Keratinocyte (primary cell): ENCODE results near the gene FHIT. TPM values are rescaled to one million over a fixed set of nuclear protein-coding genes. Genes with fewer than 3 reads are reported as not detected.

ENCODE experiments used
- DNase-seq: peaks from one replicate; pipeline ENCODE4 v3.0.0-alpha.2; 2011; ENCODE audit warnings: low read depth, missing footprints, low spot score
- FAIRE-seq: peaks from 2 replicates; lab custom pipeline; 2011; peaks lifted over from hg19 to GRCh38; lab: Jason Lieb, UNC
- H2AFZ ChIP-seq: 2 replicates; pipeline ENCODE4 v1.6.0; 2012; ENCODE audit warnings: low read length, control low read depth, inconsistent platforms; ENCODE audit not compliant: control insufficient read depth
- H3K27ac ChIP-seq: 2 replicates; pipeline ENCODE4 v1.5.1; 2011; ENCODE audit warnings: low read length; ENCODE audit not compliant: control insufficient read depth, insufficient read depth
- H3K27me3 ChIP-seq: 3 replicates; pipeline ENCODE4 v1.6.0; 2011; ENCODE audit warnings: low read length; ENCODE audit not compliant: control insufficient read depth, insufficient read depth; ENCODE audit errors: extremely low read depth
- H3K36me3 ChIP-seq, 2 experiments: 2 replicates in 1 of 2; 3 replicates in 1 of 2; pipeline ENCODE4 v1.5.1; 2011; ENCODE audit warnings: low read length in 2 of 2, mild to moderate bottlenecking in 1 of 2; ENCODE audit not compliant: control insufficient read depth in 2 of 2, insufficient read depth in 2 of 2; ENCODE audit errors: extremely low read depth in 1 of 2
- H3K4me1 ChIP-seq: 3 replicates; pipeline ENCODE4 v1.5.1; 2011; ENCODE audit warnings: low read length; ENCODE audit not compliant: control insufficient read depth, insufficient read depth; ENCODE audit errors: extremely low read depth
- H3K4me2 ChIP-seq: 3 replicates; pipeline ENCODE4 v1.6.0; 2011; ENCODE audit warnings: low read depth, low read length; ENCODE audit not compliant: control insufficient read depth, insufficient read depth; ENCODE audit errors: extremely low read depth
- H3K4me3 ChIP-seq, 3 experiments: fragments of 200-600 bp in 1 of 3; sonication (generic) in 1 of 3; 2 replicates in 2 of 3; 3 replicates in 1 of 3; pipeline ENCODE4 v1.5.1; 2011 to 2016; ENCODE audit warnings: low read length in 3 of 3, mild to moderate bottlenecking in 3 of 3, control low read depth in 2 of 3, inconsistent platforms in 1 of 3, low read depth in 1 of 3, mixed read lengths in 1 of 3, mixed run types in 1 of 3, moderate library complexity in 1 of 3; ENCODE audit not compliant: control insufficient read depth in 2 of 3, insufficient read depth in 2 of 3; ENCODE audit errors: extremely low read depth in 1 of 3
- H3K79me2 ChIP-seq: 2 replicates; pipeline ENCODE4 v1.6.0; 2012; ENCODE audit warnings: low read length; ENCODE audit not compliant: control insufficient read depth, insufficient read depth
- H3K9ac ChIP-seq: 3 replicates; pipeline ENCODE4 v1.6.0; 2011; ENCODE audit warnings: low read length; ENCODE audit not compliant: control insufficient read depth, insufficient read depth; ENCODE audit errors: extremely low read depth
- H3K9me1 ChIP-seq: 3 replicates; pipeline ENCODE4 v1.6.0; 2011; ENCODE audit warnings: low read length; ENCODE audit not compliant: control insufficient read depth, insufficient read depth; ENCODE audit errors: extremely low read depth
- H3K9me3 ChIP-seq: 2 replicates; pipeline ENCODE4 v1.5.1; 2012; ENCODE audit warnings: low read depth, low read length; ENCODE audit not compliant: control insufficient read depth
- H4K20me1 ChIP-seq: 3 replicates; pipeline ENCODE4 v1.6.0; 2011; ENCODE audit warnings: low read length; ENCODE audit not compliant: control insufficient read depth, insufficient read depth; ENCODE audit errors: extremely low read depth
- CTCF ChIP-seq, 3 experiments: IDR thresholded peaks in 1 of 3; conservative IDR thresholded peaks in 1 of 3; optimal IDR thresholded peaks in 1 of 3; 2 replicates in 2 of 3; 3 replicates in 1 of 3; pipeline versions ENCODE3 to v1.5.1; 2011; ENCODE audit warnings: low read length in 3 of 3, mild to moderate bottlenecking in 3 of 3, moderate library complexity in 2 of 3, control low read depth in 1 of 3, inconsistent platforms in 1 of 3; ENCODE audit not compliant: insufficient read depth in 2 of 3; ENCODE audit errors: extremely low read depth in 1 of 3
- EZH2 ChIP-seq: IDR thresholded peaks from one replicate; pipeline ENCODE4 v1.6.1; 2012; ENCODE audit warnings: inconsistent platforms, mild to moderate bottlenecking, low read length, moderate library complexity
- dilution Hi-C: fragments of 300-500 bp; cut with MboI; formaldehyde crosslinking; loops from one replicate; pipeline ENCODE4 v1.7.0; 2020; ENCODE audit warnings: low sequenced_read_pairs; ENCODE audit not compliant: extremely low pct_ligation_motif_present
- polyA plus RNA-seq, 5 experiments: library from polyadenylated mRNA; depleted of rRNA in 3 of 5; stranded (reverse) in 3 of 5; stranded (forward) in 1 of 5; unstranded in 1 of 5; fragments of >200 nt; gene quantifications; 1 replicate in 1 of 5; 2 replicates in 3 of 5; 3 replicates in 1 of 5; pipeline versions ENCODE4 v1.2.1 to v1.2.3, GENCODE V29; 2011 to 2012; ENCODE audit warnings: missing spikeins in 2 of 5, low read depth in 1 of 5, low replicate concordance in 1 of 5

Gene FHIT
- polyA plus RNA-seq, 1 donor (not counting 4 experiments of a cell fraction or from before 2014, with no cell fraction given): 2.2 TPM

GRCh38 chr3:60497902-60498301 lies 753.4 kb downstream of the FHIT start:
- no peak overlapping the region for H3K4me3 ChIP-seq
- H3K27ac ChIP-seq: no peak overlapping the region
- dilution Hi-C loops: no loop called here
- no peaks in the 10 kb centered on the region for H3K4me1 ChIP-seq
- H3K4me2 ChIP-seq: no peak overlapping the region
- no peaks in the 10 kb centered on the region for H3K9me3 ChIP-seq
- H2AFZ ChIP-seq: no peak overlapping the region
- H3K27me3 ChIP-seq: no peaks in the 10 kb centered on the region
- FAIRE-seq (no peak), DNase-seq (no peak)
- TF ChIP-seq CTCF (optimal IDR thresholded peaks at IDR 0.05 in 1 of 3, IDR thresholded peaks at IDR 0.05 in 1 of 3, conservative IDR thresholded peaks at IDR 0.05 in 1 of 3; ENCODE audit: extremely low read depth in 1 of 3, insufficient read depth in 2 of 3, low read length in 3 of 3) (no peak), EZH2 (no peak)
- H3K79me2 ChIP-seq: no peaks in the 10 kb centered on the region
- H4K20me1 ChIP-seq: no peaks in the 10 kb centered on the region
- no peaks in the 10 kb centered on the region for H3K9me1 ChIP-seq
- no peak overlapping the region for H3K9ac ChIP-seq
- no peaks in the 10 kb centered on the region for H3K36me3 ChIP-seq

GRCh38 chr3:60490992-60491391 lies 760.3 kb downstream of the FHIT start:
- dilution Hi-C loops: no loop called here
- H3K9me3 ChIP-seq: no peaks in the 10 kb centered on the region
- no peak overlapping the region for H3K9ac ChIP-seq
- H3K4me3 ChIP-seq: no peak overlapping the region
- H3K9me1 ChIP-seq: no peaks in the 10 kb centered on the region
- TF ChIP-seq EZH2: no peak
- TF ChIP-seq CTCF (optimal IDR thresholded peaks at IDR 0.05 in 1 of 3, IDR thresholded peaks at IDR 0.05 in 1 of 3, conservative IDR thresholded peaks at IDR 0.05 in 1 of 3; ENCODE audit: extremely low read depth in 1 of 3, insufficient read depth in 2 of 3, low read length in 3 of 3): no peak
- no peak overlapping the region for H3K27ac ChIP-seq
- H3K79me2 ChIP-seq: no peaks in the 10 kb centered on the region
- H3K27me3 ChIP-seq: no peaks in the 10 kb centered on the region
- no peaks in the 10 kb centered on the region for H3K36me3 ChIP-seq
- FAIRE-seq: no peak
- no peak overlapping the region for H2AFZ ChIP-seq
- no peaks in the 10 kb centered on the region for H4K20me1 ChIP-seq
- no peaks in the 10 kb centered on the region for H3K4me1 ChIP-seq
- no peak overlapping the region for H3K4me2 ChIP-seq
- DNase-seq: no peak
